Loucy (cell line): ENCODE measurements around the gene LY6G5B.

ENCODE experiments used
- H2AFZ ChIP-seq: fragments of 200-600 bp; sonication (generic); 2 replicates; pipeline ENCODE4 v1.6.0; 2016; ENCODE audit warnings: antibody characterized with exemption, mild to moderate bottlenecking, low read length, moderate library complexity
- H3F3A ChIP-seq: fragments of 200-600 bp; 2 replicates; pipeline ENCODE4 v1.6.0; 2016; ENCODE audit warnings: antibody characterized with exemption, low read depth, mild to moderate bottlenecking
- H3K27me3 ChIP-seq: fragments of 200-600 bp; sonication (generic); 2 replicates; pipeline ENCODE4 v1.6.1; 2014; ENCODE audit warnings: low read length, mild to moderate bottlenecking; ENCODE audit not compliant: insufficient read depth, poor library complexity, severe bottlenecking
- H3K36me3 ChIP-seq: fragments of 200-600 bp; sonication (generic); 2 replicates; pipeline ENCODE4 v1.6.1; 2016; ENCODE audit warnings: low read length; ENCODE audit not compliant: insufficient read depth
- H3K4me1 ChIP-seq: fragments of 200-600 bp; sonication (generic); 2 replicates; pipeline ENCODE4 v1.5.1; 2014; ENCODE audit warnings: low read length, mild to moderate bottlenecking; ENCODE audit not compliant: insufficient read depth, poor library complexity, severe bottlenecking
- H3K4me2 ChIP-seq: fragments of 200-600 bp; sonication (generic); 2 replicates; pipeline ENCODE4 v1.6.0; 2014; ENCODE audit warnings: antibody characterized with exemption, low read length, low read depth, mild to moderate bottlenecking; ENCODE audit not compliant: poor library complexity, severe bottlenecking
- H3K4me3 ChIP-seq: fragments of 200-600 bp; sonication (generic); 2 replicates; pipeline ENCODE4 v1.5.1; 2014; ENCODE audit warnings: low read length, mild to moderate bottlenecking, mixed read lengths; ENCODE audit not compliant: poor library complexity, severe bottlenecking
- H3K79me2 ChIP-seq: fragments of 200-600 bp; sonication (generic); 2 replicates; pipeline ENCODE4 v1.6.1; 2014; ENCODE audit warnings: low read length; ENCODE audit not compliant: insufficient read depth
- H3K9ac ChIP-seq: fragments of 200-600 bp; sonication (generic); 2 replicates; pipeline ENCODE4 v1.6.0; 2014; ENCODE audit warnings: mild to moderate bottlenecking, low read depth, low read length, moderate library complexity; ENCODE audit not compliant: poor library complexity, severe bottlenecking
- H3K9me2 ChIP-seq: fragments of 200-600 bp; sonication (generic); replicated peaks from 2 replicates; pipeline ENCODE4 v1.6.1; 2016; ENCODE audit warnings: low read depth, low read length, mixed read lengths
- H3K9me3 ChIP-seq: fragments of 200-600 bp; sonication (generic); 2 replicates; pipeline ENCODE4 v1.6.1; 2014; ENCODE audit warnings: mild to moderate bottlenecking, antibody characterized with exemption, low read length, low read depth; ENCODE audit not compliant: insufficient read depth
- H4K20me1 ChIP-seq: fragments of 200-600 bp; sonication (generic); 2 replicates; pipeline ENCODE4 v1.6.0; 2014; ENCODE audit warnings: antibody characterized with exemption, low read length, mild to moderate bottlenecking; ENCODE audit not compliant: insufficient read depth, poor library complexity, severe bottlenecking
- CTCF ChIP-seq: fragments of 200-600 bp; sonication (generic); conservative IDR thresholded peaks from 2 replicates; pipeline ENCODE4 v1.5.1; 2014; ENCODE audit warnings: mild to moderate bottlenecking, antibody characterized with exemption, low read length
- EZH2phosphoT487 ChIP-seq: fragments of 200-600 bp; IDR thresholded peaks from 2 replicates; pipeline ENCODE4 v1.6.1; 2018; ENCODE audit warnings: antibody characterized with exemption, mild to moderate bottlenecking, moderate library complexity, borderline replicate concordance

The LY6G5B gene

GRCh38 chr6:31721351-31722020, 51.7 kb downstream of the LY6G5B start, which contains the start of gene LY6G6C:
TSS of gene LY6G6C (minus strand) at chr6:31721746. CDS start at chr6:31721679, 67 bp downstream.
- Histone ChIP-seq H3F3A (peaks cover 4% of the 10 kb centered on the region; the same call in 1 of the 2 replicates), H3K4me1 (peaks cover 14% of the 10 kb centered on the region), H3K9me2 (no peaks in the 10 kb centered on the region), H3K4me2 (no peak within 1 kb of the TSS), H3K79me2 (no peaks in the 10 kb centered on the region), H2AFZ (no peak within 1 kb of the TSS), H3K9ac (no peak within 1 kb of the TSS), H3K27me3 (no peaks in the 10 kb centered on the region), H3K36me3 (no peaks in the 10 kb centered on the region; the same call in 1 of the 2 replicates), H4K20me1 (no peaks in the 10 kb centered on the region), H3K4me3 (no peak within 1 kb of the TSS), H3K9me3 (no peaks in the 10 kb centered on the region)
- TF ChIP-seq EZH2phosphoT487 (no peak), CTCF (no peak)

GRCh38 chr6:31722173-31722572, 52.4 kb downstream of the LY6G5B start:
- H3K4me1 ChIP-seq = peaks cover 20% of the 10 kb centered on the region

More at GRCh38 chr6:31722173-31722572, 52.4 kb downstream of the LY6G5B start:
- no peak overlapping the region for H3K9ac ChIP-seq
- H3K27me3 ChIP-seq = no peaks in the 10 kb centered on the region
- peaks cover 6% of the 10 kb centered on the region; the same call in 1 of the 2 replicates for H3K79me2 ChIP-seq
- peaks cover 3% of the 10 kb centered on the region; the same call in 1 of the 2 replicates for H3K36me3 ChIP-seq
- no peak overlapping the region for H2AFZ ChIP-seq
- no peaks in the 10 kb centered on the region for H3K9me2 ChIP-seq
- no peaks in the 10 kb centered on the region for H3K9me3 ChIP-seq
- TF ChIP-seq CTCF (no peak), EZH2phosphoT487 (no peak)
- H3K4me2 ChIP-seq = no peak overlapping the region
- H3K4me3 ChIP-seq = no peak overlapping the region
- no peaks in the 10 kb centered on the region for H4K20me1 ChIP-seq
- H3F3A ChIP-seq = peaks cover 4% of the 10 kb centered on the region; the same call in 1 of the 2 replicates
